K562 (cell line): ENCODE measurements around the gene CNTN4. TPM values are rescaled to one million over a fixed set of nuclear protein-coding genes. Genes with fewer than 3 reads are reported as not detected.

Experiments
- ATAC-seq: fragments of 200-7000 bp; cut with Tn5 transposase; 3 replicates; pipeline ENCODE4 v1.9.1; 2020; ENCODE audit warnings: moderate library complexity
- BruUV-seq: library from RNA; stranded (reverse); fragments of 400-500 nt; replicated peaks from 2 replicates; lab custom pipeline; 2021; lab: Mats Ljungman, UMichigan
- CTCF ChIA-PET: fragments of 300-600 bp; formaldehyde crosslinking; extraction: SDS; loops from one replicate; lab custom pipeline; 2021; ENCODE audit warnings: low intra/inter-chr PET ratio; lab: Yijun Ruan, JAX
- POLR2A ChIA-PET: fragments of 300-600, 350-650 bp; sonication (Branson Sonifier 250); formaldehyde crosslinking; extraction: SDS; loops from one replicate; lab custom pipeline; 2021; ENCODE audit warnings: antibody characterized with exemption, inconsistent platforms; lab: Yijun Ruan, JAX
- DNase-seq, 4 experiments: peaks; one replicate each; pipeline versions ENCODE4 v3.0.0 to v3.0.0-alpha.2; 2011 to 2018; ENCODE audit warnings: low spot score in 3 of 4, mixed read lengths in 3 of 4; ENCODE audit errors: extremely low read depth in 1 of 4
- FAIRE-seq: peaks from 2 replicates; lab custom pipeline; 2011; peaks lifted over from hg19 to GRCh38; lab: Jason Lieb, UNC
- H2AFZ ChIP-seq: 2 replicates; pipeline ENCODE4 v1.6.0; 2011; ENCODE audit warnings: low read depth, low read length, control low read depth, inconsistent platforms
- H3K27ac ChIP-seq: fragments of 200-600 bp; 3 replicates; pipeline ENCODE4 v1.8.0; 2011; ENCODE audit warnings: low read depth, mild to moderate bottlenecking, control low read depth, inconsistent platforms, low read length, moderate library complexity, mixed read lengths; ENCODE audit errors: extremely low read depth
- H3K27me3 ChIP-seq, 2 experiments: fragments of 300-600 bp in 1 of 2; 2 replicates in 1 of 2; 3 replicates in 1 of 2; pipeline versions ENCODE4 v1.6.0 to v1.8.0; 2011; ENCODE audit warnings: inconsistent platforms in 2 of 2, low read length in 2 of 2, mild to moderate bottlenecking in 1 of 2, mixed read lengths in 1 of 2, moderate library complexity in 1 of 2; ENCODE audit not compliant: control insufficient read depth in 2 of 2, insufficient read depth in 2 of 2
- H3K36me3 ChIP-seq: fragments of 300-600 bp; 3 replicates; pipeline ENCODE4 v1.8.0; 2011; ENCODE audit warnings: mild to moderate bottlenecking, low read length, inconsistent platforms; ENCODE audit not compliant: control insufficient read depth, insufficient read depth
- H3K4me1 ChIP-seq, 2 experiments: fragments of 200-600 bp in 1 of 2; replicated peaks in 1 of 2; 2 replicates in 1 of 2; 3 replicates in 1 of 2; pipeline versions ENCODE4 v1.5.1 to v1.8.0; 2011; ENCODE audit warnings: inconsistent platforms in 2 of 2, low read length in 2 of 2, mild to moderate bottlenecking in 1 of 2, mixed read lengths in 1 of 2, moderate library complexity in 1 of 2; ENCODE audit not compliant: control insufficient read depth in 2 of 2, insufficient read depth in 2 of 2
- H3K4me2 ChIP-seq: 2 replicates; pipeline ENCODE4 v1.6.1; 2011; ENCODE audit warnings: low read length, control low read depth, inconsistent platforms, mixed read lengths; ENCODE audit not compliant: insufficient read depth
- H3K4me3 ChIP-seq: fragments of 200-600 bp; sonication (generic), shearing (Covaris generic); 2 replicates; pipeline ENCODE4 v1.5.1; 2016; ENCODE audit warnings: control low read depth, inconsistent platforms
- H3K79me2 ChIP-seq: fragments of 200-600 bp; 3 replicates; pipeline ENCODE4 v1.8.0; 2011; ENCODE audit warnings: low read length, inconsistent platforms; ENCODE audit not compliant: control insufficient read depth, insufficient read depth
- H3K9ac ChIP-seq, 2 experiments: 2 replicates each; pipeline versions ENCODE4 v1.6.0 to v1.6.1; 2011; ENCODE audit warnings: low read depth in 2 of 2, low read length in 2 of 2, control low read depth in 1 of 2, inconsistent platforms in 1 of 2, mild to moderate bottlenecking in 1 of 2, mixed read lengths in 1 of 2; ENCODE audit not compliant: insufficient read depth in 1 of 2
- H3K9me1 ChIP-seq: one replicate; pipeline ENCODE4 v1.6.0; 2011; ENCODE audit warnings: inconsistent platforms, mild to moderate bottlenecking, low read length, moderate library complexity; ENCODE audit not compliant: control insufficient read depth, insufficient read depth
- H3K9me3 ChIP-seq: replicated peaks from 2 replicates; pipeline ENCODE4 v1.5.1; 2011; ENCODE audit warnings: low read depth, low read length, inconsistent platforms; ENCODE audit not compliant: control insufficient read depth, insufficient read depth
- H4K20me1 ChIP-seq: replicated peaks from 2 replicates; pipeline ENCODE4 v1.6.1; 2011; ENCODE audit warnings: low read length, inconsistent platforms, mixed read lengths; ENCODE audit not compliant: control insufficient read depth, insufficient read depth
- CCNT2 ChIP-seq: IDR thresholded peaks from 2 replicates; pipeline ENCODE4 v1.6.1; 2011; ENCODE audit warnings: borderline replicate concordance, low read depth, mild to moderate bottlenecking, moderate library complexity, mixed read lengths, low read length; ENCODE audit not compliant: insufficient read length; ENCODE audit errors: extremely low read depth
- DIDO1 ChIP-seq: fragments of 450-650 bp; IDR thresholded peaks from 2 replicates; pipeline ENCODE4 v1.6.1; 2016; ENCODE audit warnings: low read depth, missing biosample characterization, missing genetic modification characterization
- HOXB6 ChIP-seq: fragments of 250-450 bp; sonication (Bioruptor Pico); IDR thresholded peaks from 2 replicates; pipeline ENCODE4 v1.5.1; 2022; ENCODE audit warnings: mild to moderate bottlenecking, borderline replicate concordance
- NCOR1 ChIP-seq: fragments of 450-650 bp; IDR thresholded peaks from 2 replicates; pipeline ENCODE4 v1.6.1; 2016; ENCODE audit warnings: mild to moderate bottlenecking, moderate library complexity
- NFXL1 ChIP-seq: fragments of 450-650 bp; formaldehyde crosslinking; IDR thresholded peaks from 2 replicates; pipeline ENCODE4 v1.4.0; 2021; ENCODE audit warnings: mild to moderate bottlenecking
- PHF21A ChIP-seq: fragments of 450-650 bp; IDR thresholded peaks from 2 replicates; pipeline ENCODE4 v1.6.1; 2017; ENCODE audit warnings: low read depth, borderline replicate concordance
- RBM25 ChIP-seq: fragments of 200-400 bp; formaldehyde crosslinking; IDR thresholded peaks from 2 replicates; pipeline ENCODE4 v1.6.1; 2018; ENCODE audit warnings: low read length, low read depth, moderate library complexity; ENCODE audit not compliant: severe bottlenecking
- ZFP30 ChIP-seq: fragments of 250-450 bp; sonication (Bioruptor Pico); IDR thresholded peaks from 2 replicates; pipeline ENCODE4 v1.8.0; 2022; ENCODE audit warnings: moderate library complexity, mild to moderate bottlenecking, inconsistent platforms, borderline replicate concordance
- ZNF561 ChIP-seq: fragments of 450-650 bp; formaldehyde crosslinking; conservative IDR thresholded peaks from 2 replicates; pipeline ENCODE4 v1.4.0; 2020; ENCODE audit warnings: mild to moderate bottlenecking, moderate library complexity
- WGBS: fragments of 100-300 bp; shearing (Covaris generic); methylation state at CpG from one replicate; pipeline ENCODE4 v1.1.6; 2016; ENCODE audit warnings: low coverage, mixed read lengths; ENCODE audit not compliant: insufficient coverage; ENCODE audit errors: missing lambda C conversion rate; 5-methylcytosine and 5-hydroxymethylcytosine counted together
- in situ Hi-C: fragments of 300-500 bp; cut with MboI; formaldehyde crosslinking; loops from 4 replicates; pipeline ENCODE4 v1.15.0; 2018; ENCODE audit warnings: inconsistent platforms, mixed read lengths
- intact Hi-C: fragments of 100-400 bp; cut with micrococcal nuclease; formaldehyde crosslinking; loops from 2 replicates; pipeline ENCODE4 v1.14.2; 2022
- polyA plus RNA-seq, 8 experiments: library from polyadenylated mRNA; depleted of rRNA in 4 of 8; stranded (reverse) in 5 of 8; unstranded in 3 of 8; fragments of >200 nt; fragmentation: Nextera tagmentation in 2 of 8; fragmentation: Illumina TruSeq in 1 of 8; extraction: Ambion mirVana in 2 of 8; extraction: Trizol in 1 of 8; gene quantifications; 2 replicates each; pipeline versions ENCODE4 v1.2.1 to v1.2.3, GENCODE V29; 2011 to 2014; ENCODE audit warnings: inconsistent platforms in 1 of 8, missing spikeins in 1 of 8
- total RNA-seq, 7 experiments: library from RNA; depleted of rRNA in 6 of 7; stranded (reverse); fragments of >200 nt in 6 of 7; fragmentation: Illumina TruSeq in 2 of 7; extraction: Trizol in 2 of 7; gene quantifications; 2 replicates each; pipeline versions ENCODE4 v1.2.1 to v1.2.3, GENCODE V29; 2011 to 2021; ENCODE audit warnings: low replicate concordance in 1 of 7
- TF ChIP-seq, protein P1 (sequence below): fragments of 250-450 bp; sonication (Bioruptor Pico); IDR thresholded peaks from 2 replicates; pipeline ENCODE4 v1.4.0; 2020; ENCODE audit warnings: mild to moderate bottlenecking, moderate library complexity
- TF ChIP-seq, protein P2 (sequence below): fragments of 450-650 bp; IDR thresholded peaks from 2 replicates; pipeline ENCODE4 v1.6.1; 2014; ENCODE audit warnings: low read depth, mild to moderate bottlenecking, moderate library complexity, borderline replicate concordance

The CNTN4 gene
- total and polyA plus RNA-seq, 9 of the 15 experiments (the other 6 are each of a cell fraction or from before 2014, with no cell fraction given): not detected

- DNase-seq (no peak), FAIRE-seq (no peak), ATAC-seq (no peak)
- in situ Hi-C loops: no loop called here
- Histone ChIP-seq H2AFZ (no peak overlapping the region), H3K4me1 (no peaks in the 10 kb centered on the region), H3K9me3 (no peaks in the 10 kb centered on the region), H3K27ac (no peak overlapping the region), H3K79me2 (no peaks in the 10 kb centered on the region), H3K4me2 (no peak overlapping the region), H4K20me1 (no peaks in the 10 kb centered on the region), H3K9me1 (no peaks in the 10 kb centered on the region), H3K4me3 (no peak overlapping the region), H3K9ac (no peak overlapping the region), H3K36me3 (no peaks in the 10 kb centered on the region), H3K27me3 (no peaks in the 10 kb centered on the region)
- BruUV-seq: no TSS peak
- intact Hi-C loops: no loop called here
- WGBS: 0% methylated on average over 9 of the region's 9 CpGs
- ChIA-PET POLR2A (no interaction called here), CTCF (no interaction called here)
- TF ChIP-seq CCNT2 (no peak), HOXB6 (CRISPR knock-in tag) (no peak), NCOR1 (no peak), DIDO1 (no peak), ZFP30 (CRISPR knock-in tag) (no peak), PHF21A (no peak), ZNF561 (CRISPR knock-in tag) (no peak), RBM25 (no peak), NFXL1 (CRISPR knock-in tag) (no peak)
- TF ChIP-seq, protein P1, sequence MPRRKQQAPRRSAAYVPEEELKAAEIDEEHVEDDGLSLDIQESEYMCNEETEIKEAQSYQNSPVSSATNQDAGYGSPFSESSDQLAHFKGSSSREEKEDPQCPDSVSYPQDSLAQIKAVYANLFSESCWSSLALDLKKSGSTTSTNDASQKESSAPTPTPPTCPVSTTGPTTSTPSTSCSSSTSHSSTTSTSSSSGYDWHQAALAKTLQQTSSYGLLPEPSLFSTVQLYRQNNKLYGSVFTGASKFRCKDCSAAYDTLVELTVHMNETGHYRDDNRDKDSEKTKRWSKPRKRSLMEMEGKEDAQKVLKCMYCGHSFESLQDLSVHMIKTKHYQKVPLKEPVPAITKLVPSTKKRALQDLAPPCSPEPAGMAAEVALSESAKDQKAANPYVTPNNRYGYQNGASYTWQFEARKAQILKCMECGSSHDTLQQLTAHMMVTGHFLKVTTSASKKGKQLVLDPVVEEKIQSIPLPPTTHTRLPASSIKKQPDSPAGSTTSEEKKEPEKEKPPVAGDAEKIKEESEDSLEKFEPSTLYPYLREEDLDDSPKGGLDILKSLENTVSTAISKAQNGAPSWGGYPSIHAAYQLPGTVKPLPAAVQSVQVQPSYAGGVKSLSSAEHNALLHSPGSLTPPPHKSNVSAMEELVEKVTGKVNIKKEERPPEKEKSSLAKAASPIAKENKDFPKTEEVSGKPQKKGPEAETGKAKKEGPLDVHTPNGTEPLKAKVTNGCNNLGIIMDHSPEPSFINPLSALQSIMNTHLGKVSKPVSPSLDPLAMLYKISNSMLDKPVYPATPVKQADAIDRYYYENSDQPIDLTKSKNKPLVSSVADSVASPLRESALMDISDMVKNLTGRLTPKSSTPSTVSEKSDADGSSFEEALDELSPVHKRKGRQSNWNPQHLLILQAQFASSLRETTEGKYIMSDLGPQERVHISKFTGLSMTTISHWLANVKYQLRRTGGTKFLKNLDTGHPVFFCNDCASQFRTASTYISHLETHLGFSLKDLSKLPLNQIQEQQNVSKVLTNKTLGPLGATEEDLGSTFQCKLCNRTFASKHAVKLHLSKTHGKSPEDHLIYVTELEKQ: no peak
- TF ChIP-seq, protein P2, sequence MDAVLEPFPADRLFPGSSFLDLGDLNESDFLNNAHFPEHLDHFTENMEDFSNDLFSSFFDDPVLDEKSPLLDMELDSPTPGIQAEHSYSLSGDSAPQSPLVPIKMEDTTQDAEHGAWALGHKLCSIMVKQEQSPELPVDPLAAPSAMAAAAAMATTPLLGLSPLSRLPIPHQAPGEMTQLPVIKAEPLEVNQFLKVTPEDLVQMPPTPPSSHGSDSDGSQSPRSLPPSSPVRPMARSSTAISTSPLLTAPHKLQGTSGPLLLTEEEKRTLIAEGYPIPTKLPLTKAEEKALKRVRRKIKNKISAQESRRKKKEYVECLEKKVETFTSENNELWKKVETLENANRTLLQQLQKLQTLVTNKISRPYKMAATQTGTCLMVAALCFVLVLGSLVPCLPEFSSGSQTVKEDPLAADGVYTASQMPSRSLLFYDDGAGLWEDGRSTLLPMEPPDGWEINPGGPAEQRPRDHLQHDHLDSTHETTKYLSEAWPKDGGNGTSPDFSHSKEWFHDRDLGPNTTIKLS: no peak
These were observed 880.5 kb downstream of the CNTN4 start for GRCh38 chr3:2978977-2979732.
